Breast epithelium (tissue), 4 donors: ENCODE results near the gene MAJIN. TPM values are rescaled to one million over a fixed set of nuclear protein-coding genes. Genes with fewer than 3 reads are reported as not detected.

Experiments used
- DNase-seq, 2 donors: peaks; one replicate each; pipeline ENCODE4 v3.0.0-alpha.2; 2019; ENCODE audit warnings: low spot score in 2 of 2
- H3K27ac ChIP-seq, 2 donors: fragments of 200-600 bp; sonication (generic) in 1 of 2; one replicate each; pipeline ENCODE4 v1.5.1; 2016 to 2019; ENCODE audit warnings: mild to moderate bottlenecking in 1 of 2
- H3K27me3 ChIP-seq, 2 donors: fragments of 200-600 bp; sonication (generic) in 1 of 2; one replicate each; pipeline versions ENCODE4 v1.5.1 to v1.6.0; 2017 to 2019; ENCODE audit warnings: control low read depth in 1 of 2, mild to moderate bottlenecking in 1 of 2
- H3K36me3 ChIP-seq: fragments of 200-600 bp; one replicate; pipeline ENCODE4 v1.5.1; 2019
- H3K4me1 ChIP-seq, 2 donors: fragments of 200-600 bp; sonication (generic); one replicate each; pipeline ENCODE4 v1.5.1; 2016 to 2019; ENCODE audit warnings: control low read depth in 1 of 2
- H3K4me3 ChIP-seq, 3 donors: fragments of 200-600 bp; sonication (generic); 1 replicate in 2 of 3; 2 replicates in 1 of 3; pipeline ENCODE4 v1.5.1; 2016 to 2019; ENCODE audit warnings: mild to moderate bottlenecking in 3 of 3, moderate library complexity in 2 of 3
- H3K9me3 ChIP-seq, 2 donors: fragments of 200-600 bp; sonication (generic) in 1 of 2; one replicate each; pipeline ENCODE4 v1.5.1; 2016 to 2019; ENCODE audit warnings: control low read depth in 1 of 2
- CTCF ChIP-seq, 3 donors: fragments of 450-650 bp; IDR thresholded peaks; one replicate each; pipeline ENCODE4 v1.5.1; 2016 to 2017; ENCODE audit warnings: antibody characterized with exemption in 3 of 3, mild to moderate bottlenecking in 3 of 3, moderate library complexity in 3 of 3
- POLR2A ChIP-seq: fragments of 450-650 bp; IDR thresholded peaks from one replicate; pipeline ENCODE4 v1.6.1; 2016; ENCODE audit warnings: antibody characterized with exemption, mild to moderate bottlenecking, moderate library complexity
- POLR2AphosphoS5 ChIP-seq, 3 donors: sonication (generic); formaldehyde crosslinking; IDR thresholded peaks; one replicate each; pipeline ENCODE4 v1.6.1; 2017; ENCODE audit warnings: antibody characterized with exemption in 3 of 3
- intact Hi-C: fragments of 100-400 bp; cut with DNase I; formaldehyde crosslinking; loops from one replicate; pipeline ENCODE4 v1.15.1; 2023; ENCODE audit warnings: low total_unique reads
- total RNA-seq, 3 donors: library from RNA; depleted of rRNA; stranded (reverse); fragments of >200 nt; gene quantifications; one replicate each; pipeline ENCODE4 v1.1.0, GENCODE V29; 2016

MAJIN gene
- total RNA-seq, 3 donors from 2014 or later, result not detected

- TF ChIP-seq CTCF (IDR thresholded peaks at IDR 0.05) (no peak), POLR2AphosphoS5 (IDR thresholded peaks at IDR 0.05) (no peak), POLR2A (no peak)
- H3K4me3 ChIP-seq, result no peak overlapping the region
Measured at GRCh38 chr11:64890522-64890939, 81.4 kb downstream of the MAJIN start.

GRCh38 chr11:64888729-64889511 is 83.0 kb downstream of the MAJIN start:
- intact Hi-C loops, result no loop called here
- Histone ChIP-seq H3K36me3 (no peaks in the 10 kb centered on the region), H3K9me3 (no peaks in the 10 kb centered on the region), H3K27me3 (no peaks in the 10 kb centered on the region), H3K4me3 (no peak overlapping the region), H3K27ac (no peak overlapping the region), H3K4me1 (peaks cover 0 to 4% of the 10 kb centered on the region in 2 donors)
- no peak for DNase-seq
- TF ChIP-seq POLR2A, result no peak
- no peak for TF ChIP-seq POLR2AphosphoS5 (IDR thresholded peaks at IDR 0.05)
- no peak for TF ChIP-seq CTCF (IDR thresholded peaks at IDR 0.05)

More at GRCh38 chr11:64890522-64890939, 81.4 kb downstream of the MAJIN start:
- Histone ChIP-seq H3K36me3 (no peaks in the 10 kb centered on the region), H3K27ac (no peak overlapping the region), H3K4me1 (peaks cover 0 to 4% of the 10 kb centered on the region in 2 donors), H3K27me3 (no peaks in the 10 kb centered on the region), H3K9me3 (no peaks in the 10 kb centered on the region)
- DNase-seq, result no peak
- intact Hi-C loops, result no loop called here

- intact Hi-C loops, result no loop called here
- Histone ChIP-seq H3K27me3 (no peaks in the 10 kb centered on the region), H3K9me3 (no peaks in the 10 kb centered on the region), H3K36me3 (no peaks in the 10 kb centered on the region), H3K27ac (peak overlapping the region in 1 of 2 donors; percentile 60), H3K4me3 (peak overlapping the region in 2 of 3 donors; percentile 32 to 57), H3K4me1 (peaks cover 0 to 4% of the 10 kb centered on the region in 2 donors)
- no peak for TF ChIP-seq CTCF (IDR thresholded peaks at IDR 0.05)
- no peak for TF ChIP-seq POLR2AphosphoS5 (IDR thresholded peaks at IDR 0.05)
- no peak for DNase-seq
Measured at GRCh38 chr11:64888406-64888728, 83.5 kb downstream of the MAJIN start.

Other genes starting within 250 kb of the MAJIN start
- gene NRXN2, start 248.9 kb downstream of the MAJIN start, total RNA-seq, result 1 to 10 TPM; 1.8 to 4.3 (median 3.5) TPM
- gene RASGRP2, start 228.0 kb downstream of the MAJIN start, total RNA-seq, result 10 to 100 TPM in 2 of 3 donors, 1 to 10 TPM in 1; 10.0 to 12.5 (median 11.5) TPM
- gene PYGM, start 212.1 kb downstream of the MAJIN start, total RNA-seq, result 1 to 10 TPM; 1.3 to 4.5 (median 3.4) TPM
- gene SF1, start 193.6 kb downstream of the MAJIN start, total RNA-seq, result 100 to 1,000 TPM; 264 to 293 (median 277) TPM
- 10 to 100 TPM in 2 of 3 donors, 1 to 10 TPM in 1; 7.7 to 16.1 (median 14.0) TPM for gene MAP4K2, start 168.9 kb downstream of the MAJIN start, total RNA-seq
- 10 to 100 TPM; 11.4 to 19.0 (median 14.8) TPM for gene MEN1, start 161.6 kb downstream of the MAJIN start, total RNA-seq
- 10 to 100 TPM in 1 of 3 donors, 1 to 10 TPM in 1, not detected in 1; 5.9 to 14.9 TPM for gene CDC42BPG, start 127.5 kb downstream of the MAJIN start, total RNA-seq
- gene EHD1, start 93.5 kb downstream of the MAJIN start, total RNA-seq, result 10 to 100 TPM; 26.9 to 45.4 (median 31.2) TPM
- 10 to 100 TPM; 20.0 to 22.1 (median 21.2) TPM for gene ATG2A, start 54.9 kb downstream of the MAJIN start, total RNA-seq
- gene PPP2R5B, start 47.4 kb downstream of the MAJIN start, total RNA-seq, result 10 to 100 TPM; 12.8 to 14.0 (median 13.8) TPM
- gene GPHA2, start 36.2 kb downstream of the MAJIN start, total RNA-seq, result not detected
- gene BATF2, start 24.9 kb upstream of the MAJIN start, total RNA-seq, result 1 to 10 TPM in 1 of 3 donors, under 1 TPM in 2; 0.33 to 1.5 (median 0.64) TPM
- gene ARL2, start 42.1 kb upstream of the MAJIN start, total RNA-seq, result 100 to 1,000 TPM in 2 of 3 donors, 10 to 100 TPM in 1; 99.8 to 193 (median 154) TPM
- 10 to 100 TPM; 17.0 to 22.7 (median 17.1) TPM for gene SNX15, start 55.3 kb upstream of the MAJIN start, total RNA-seq
- 1 to 10 TPM; 7.5 to 9.2 (median 7.5) TPM for gene SAC3D1, start 69.1 kb upstream of the MAJIN start, total RNA-seq
- 10 to 100 TPM; 15.5 to 28.8 (median 19.2) TPM for gene NAALADL1, start 86.4 kb upstream of the MAJIN start, total RNA-seq
- gene CDCA5, start 111.9 kb upstream of the MAJIN start, total RNA-seq, result 1 to 10 TPM in 1 of 3 donors, under 1 TPM in 2; 0.96 to 1.2 (median 0.98) TPM
- gene ZFPL1, start 112.1 kb upstream of the MAJIN start, total RNA-seq, result 10 to 100 TPM; 33.8 to 44.1 (median 44.0) TPM
- gene VPS51, start 124.1 kb upstream of the MAJIN start, total RNA-seq, result 100 to 1,000 TPM; 166 to 317 (median 218) TPM
- 100 to 1,000 TPM in 1 of 3 donors, 10 to 100 TPM in 2; 38.8 to 189 (median 44.2) TPM for gene TM7SF2, start 139.8 kb upstream of the MAJIN start, total RNA-seq
- gene ZNHIT2, start 145.6 kb upstream of the MAJIN start, total RNA-seq, result 10 to 100 TPM; 14.6 to 23.3 (median 20.3) TPM
- gene FAU, start 150.0 kb upstream of the MAJIN start, total RNA-seq, result 1,000 to 10,000 TPM in 1 of 3 donors, 100 to 1,000 TPM in 2; 786 to 1,230 (median 855) TPM
- 10 to 100 TPM; 66.2 to 92.6 (median 72.8) TPM for gene MRPL49, start 150.2 kb upstream of the MAJIN start, total RNA-seq
- gene SYVN1, start 162.4 kb upstream of the MAJIN start, total RNA-seq, result 10 to 100 TPM; 25.8 to 31.7 (median 27.2) TPM
- not detected for gene SPDYC, start 198.1 kb upstream of the MAJIN start, total RNA-seq
- 100 to 1,000 TPM; 112 to 167 (median 140) TPM for gene CAPN1, start 209.8 kb upstream of the MAJIN start, total RNA-seq